Sciatic nerve (tissue), 2 donors: ENCODE measurements around the gene PRRC2B. TPM values are rescaled to one million over a fixed set of nuclear protein-coding genes. Genes with fewer than 3 reads are reported as not detected.

Source experiments
- ATAC-seq: fragments of 200-7000 bp; cut with Tn5 transposase; one replicate; pipeline ENCODE4 v1.9.1; 2020; ENCODE audit warnings: mild to moderate bottlenecking, moderate library complexity
- DNase-seq: peaks from one replicate; pipeline ENCODE4 v3.0.0-alpha.2; 2020; ENCODE audit warnings: low spot score
- intact Hi-C: fragments of 100-400 bp; cut with DNase I; formaldehyde crosslinking; loops from one replicate; pipeline ENCODE4 v1.14.2; 2022
- total RNA-seq: library from RNA; stranded (reverse); fragmentation: NEBNext Ultra II Directional; extraction: Animal tissue kit (Norgen Biotek cat#: 25700); gene quantifications from one replicate; pipeline ENCODE4 v1.2.1, GENCODE V29; 2021
- donor health status: DM: no; HTN: no; CAD: no.
- donor health status: DM: no; HTN: no; CAD: no.

PRRC2B gene
- total RNA-seq, 1 donor from 2014 or later: 252 TPM

DNA sequence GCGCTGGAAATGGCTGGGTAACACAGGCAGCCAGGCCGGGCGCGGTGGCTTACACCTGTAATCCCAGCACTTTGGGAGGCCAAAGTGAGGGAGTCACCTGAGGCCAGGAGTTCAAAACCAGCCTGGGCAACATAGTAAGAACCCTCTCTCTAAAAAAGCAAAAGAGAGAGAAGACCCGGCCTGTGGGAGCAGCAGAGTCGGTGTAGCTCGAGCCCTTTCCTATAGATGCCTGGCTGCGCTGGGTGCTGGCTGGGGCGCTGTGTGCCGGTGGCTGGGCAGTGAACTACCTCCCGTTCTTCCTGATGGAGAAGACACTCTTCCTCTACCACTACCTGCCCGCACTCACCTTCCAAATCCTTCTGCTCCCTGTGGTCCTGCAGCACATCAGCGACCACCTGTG lies 127.9 kb downstream of the PRRC2B start:
- intact Hi-C loops: no loop called here
- DNase-seq (no peak), ATAC-seq (no peak)

DNA sequence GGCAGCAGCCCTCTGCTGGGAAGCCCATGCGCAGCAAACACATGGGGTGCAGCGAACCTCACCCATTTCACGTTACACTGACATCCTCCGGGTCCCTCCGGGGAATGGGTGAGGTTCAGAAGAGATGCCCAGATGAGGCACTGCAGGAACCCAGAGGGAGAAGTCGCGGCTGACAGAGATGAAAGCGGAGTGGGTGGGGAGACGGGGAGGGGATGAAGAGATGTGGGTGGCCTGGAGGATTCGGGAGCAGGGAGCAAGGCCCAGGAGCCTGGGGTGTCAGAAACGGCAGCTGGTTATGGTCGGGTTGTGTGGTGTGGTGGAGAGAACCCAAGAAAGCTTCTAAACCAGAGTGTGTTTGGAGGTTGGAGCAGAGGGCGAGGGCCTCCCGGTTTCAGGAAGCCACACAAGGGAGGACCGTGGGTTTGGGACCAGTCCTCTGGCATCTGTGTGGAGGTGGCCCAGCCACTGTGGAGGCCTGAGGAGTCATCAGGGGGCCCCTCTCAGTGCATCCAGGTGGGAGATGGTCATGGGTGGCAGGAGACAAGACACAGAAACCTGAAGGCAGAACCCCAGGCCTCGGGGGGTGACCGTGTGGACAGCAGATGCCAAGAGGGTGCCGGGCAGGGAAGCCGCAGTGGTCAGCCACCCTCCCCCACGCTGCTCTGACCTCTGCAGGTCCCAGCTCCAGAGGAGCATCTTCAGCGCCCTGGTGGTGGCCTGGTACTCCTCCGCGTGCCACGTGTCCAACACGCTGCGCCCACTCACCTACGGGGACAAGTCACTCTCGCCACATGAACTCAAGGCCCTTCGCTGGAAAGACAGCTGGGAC lies 128.6 kb downstream of the PRRC2B start:
- no peak for DNase-seq
- ATAC-seq: no peak
- intact Hi-C loops: no loop called here

- ATAC-seq: no peak
- no peak for DNase-seq
- intact Hi-C loops: no loop called here
Observed at GRCh38 chr9:131523086-131523388, 129.2 kb downstream of the PRRC2B start.

DNA sequence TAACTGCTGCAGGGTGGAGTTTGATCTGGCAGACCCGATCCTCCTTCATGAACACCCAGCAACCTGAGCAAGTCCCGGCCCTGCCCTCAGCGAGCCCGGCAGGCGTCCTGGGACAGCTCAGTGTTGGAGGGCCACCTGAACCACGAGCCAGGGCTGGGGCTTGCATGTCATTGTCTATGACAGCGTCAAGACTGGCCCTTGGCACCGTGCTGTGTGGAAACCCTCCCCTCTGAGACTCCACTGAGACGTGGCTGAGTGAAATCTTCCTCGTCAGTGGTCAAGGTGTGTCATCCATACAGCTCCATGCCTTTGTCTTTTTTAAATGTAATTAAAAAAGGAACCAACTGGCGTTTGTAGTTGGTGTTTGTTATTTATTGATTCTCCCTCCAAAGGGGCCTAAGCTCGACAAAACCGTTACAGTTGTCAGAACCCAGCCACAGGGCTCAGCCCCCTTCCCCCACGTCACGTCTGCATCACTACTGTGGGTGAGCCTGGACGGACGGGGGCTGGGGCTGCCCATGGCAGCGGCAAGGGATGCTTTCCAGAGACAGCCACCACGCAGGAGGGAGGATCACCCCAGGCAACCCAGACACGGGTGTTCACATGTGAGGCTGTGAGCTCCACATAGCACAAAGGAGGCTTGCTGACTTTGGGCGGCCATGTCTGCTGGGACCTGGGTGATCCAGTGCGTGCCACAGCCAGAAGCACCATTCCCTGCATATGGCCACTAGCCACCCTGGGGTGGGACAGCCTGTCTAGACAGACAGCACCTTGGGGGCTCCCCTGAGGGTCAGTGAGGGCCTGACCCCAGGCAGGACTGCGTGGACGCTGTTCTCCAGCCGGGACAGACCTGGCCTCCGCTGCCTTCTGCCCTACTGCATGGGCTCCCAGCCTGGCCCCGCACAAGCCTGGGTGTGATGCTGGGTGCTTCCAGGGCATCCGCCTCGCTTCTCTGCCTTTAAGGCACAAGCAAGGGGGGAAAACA lies 129.9 kb downstream of the PRRC2B start:
- DNase-seq: no peak
- peak; percentile 13 for ATAC-seq
- intact Hi-C loops: no loop called here

DNA sequence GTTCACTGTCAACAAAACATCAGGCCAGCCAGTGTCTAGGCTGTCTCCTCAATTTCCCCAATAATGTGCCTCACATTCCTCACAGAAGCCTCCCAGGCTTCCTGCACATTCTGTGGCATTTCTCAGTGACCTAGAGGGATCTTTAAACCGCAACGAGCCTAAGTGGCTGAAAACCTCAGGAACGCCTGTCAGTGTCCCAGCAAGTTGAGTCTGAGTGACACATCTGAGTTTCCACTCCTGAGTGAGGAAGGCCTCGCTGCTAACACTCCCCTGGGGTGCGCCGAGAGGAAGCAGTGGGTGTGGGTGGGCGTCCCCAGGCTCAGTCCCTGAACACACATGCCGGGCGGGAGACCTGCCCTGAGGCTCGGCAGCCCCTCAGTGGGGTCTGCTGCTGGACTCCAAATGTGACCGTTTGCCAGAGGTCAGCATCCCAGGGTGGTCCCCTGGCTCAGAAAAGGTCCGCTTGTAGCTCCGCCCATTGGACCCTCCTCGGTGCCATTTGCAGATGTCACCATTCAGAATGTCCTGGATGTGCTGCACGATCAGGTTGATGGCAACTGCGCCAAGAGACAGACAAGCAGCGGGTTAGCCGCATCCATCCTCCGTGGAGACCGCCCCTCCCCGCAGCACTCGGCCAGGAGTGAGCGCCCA lies 130.9 kb downstream of the PRRC2B start:
- DNase-seq (no peak), ATAC-seq (no peak)
- intact Hi-C loops: no loop called here

DNA sequence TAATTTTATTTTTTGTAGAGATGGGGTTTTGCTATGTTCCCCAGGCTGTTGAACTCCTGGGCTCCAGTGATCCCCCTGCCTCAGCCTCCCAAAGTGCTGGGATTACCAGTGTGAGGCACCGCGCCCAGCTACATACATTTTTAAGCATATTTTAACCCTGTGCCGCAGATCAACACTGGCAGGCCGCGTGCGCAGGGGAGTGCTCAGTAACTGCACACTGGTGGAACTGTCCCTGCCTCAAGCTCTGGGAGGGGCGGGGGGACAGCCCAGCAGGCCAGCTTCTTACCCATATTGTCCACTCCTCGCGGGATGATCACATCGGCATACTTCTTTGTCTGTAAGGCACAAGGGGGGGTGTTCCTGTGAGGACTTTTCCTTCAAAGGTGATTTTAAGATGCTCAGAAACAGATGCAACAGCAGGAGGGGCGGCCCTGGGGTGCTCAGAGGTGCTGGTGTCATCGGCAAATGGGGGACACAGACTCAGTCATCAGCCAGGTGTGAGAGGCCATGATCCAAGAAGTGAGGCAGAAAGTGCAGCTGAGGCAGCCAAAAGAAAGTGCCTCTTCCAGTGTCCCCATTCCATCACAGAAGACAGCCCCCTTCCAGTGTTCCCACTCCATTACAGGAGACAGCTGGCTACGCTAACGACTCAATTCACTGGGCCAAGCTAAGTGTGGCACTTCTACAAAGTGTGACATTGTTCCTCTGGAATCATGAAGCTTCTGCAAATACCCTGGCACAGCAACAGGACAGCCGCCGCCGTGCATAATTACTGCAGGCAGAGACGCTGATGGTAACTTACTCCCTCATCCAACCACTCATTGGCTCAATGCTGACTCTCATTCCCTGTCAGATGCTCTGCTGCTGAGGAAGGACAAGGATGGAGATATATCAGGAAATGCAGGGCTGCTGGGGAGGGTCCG lies 132.0 kb downstream of the PRRC2B start:
- DNase-seq (no peak), ATAC-seq (no peak)
- intact Hi-C loops: no loop called here

DNA sequence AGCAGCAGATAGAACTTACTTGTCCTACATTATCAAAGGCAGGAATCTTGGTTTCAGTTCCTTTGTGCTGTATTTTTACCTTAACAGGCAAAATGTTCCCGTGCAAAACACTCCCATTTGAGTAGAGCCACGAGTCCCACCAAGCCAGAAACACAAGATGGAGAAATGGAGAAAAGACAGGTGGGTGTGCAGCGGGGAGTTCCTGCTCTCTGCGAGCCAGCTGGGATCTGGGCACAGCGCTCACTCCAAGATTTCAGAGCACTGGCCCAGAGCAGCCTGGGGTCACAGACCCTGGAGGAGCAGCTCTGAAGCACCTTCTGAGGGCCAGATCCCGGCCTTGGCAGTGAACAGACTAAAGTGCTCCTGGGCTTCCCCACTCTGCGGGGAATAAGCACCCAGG lies 134.3 kb downstream of the PRRC2B start:
- ATAC-seq: no peak
- intact Hi-C loops: no loop called here
- no peak for DNase-seq

DNA sequence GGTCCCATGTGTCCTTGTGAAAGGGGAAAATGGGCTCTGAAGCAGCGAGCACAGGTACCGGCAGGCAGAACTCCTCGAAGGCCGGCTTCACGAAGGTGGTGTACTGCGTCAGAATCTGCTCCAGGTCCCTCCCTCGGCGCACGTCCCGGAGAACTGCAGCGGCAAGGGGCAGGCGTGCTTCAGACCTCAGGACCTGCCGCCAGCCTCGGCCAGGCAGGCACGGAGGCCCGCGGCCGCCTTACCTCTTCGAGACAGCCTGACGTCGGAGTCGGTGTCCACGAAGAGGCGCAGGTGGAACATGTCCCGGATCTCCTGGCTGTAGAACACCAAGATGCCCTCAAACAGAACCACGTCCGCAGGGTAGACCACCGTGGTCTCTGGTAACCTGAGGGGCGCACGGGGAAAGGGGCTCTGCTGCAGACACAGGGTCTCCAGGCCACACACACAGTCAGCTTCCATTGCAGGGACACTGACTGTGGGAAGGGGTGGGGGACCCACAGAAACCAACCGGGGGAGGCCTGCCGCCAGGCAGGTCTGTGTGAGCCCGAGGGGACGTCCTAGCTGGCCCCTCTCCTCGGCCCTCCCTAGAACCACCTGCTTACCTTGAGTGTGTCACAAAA lies 135.1 kb downstream of the PRRC2B start:
- no peak for ATAC-seq
- DNase-seq: no peak
- intact Hi-C loops: no loop called here

- DNase-seq: no peak
- ATAC-seq: no peak
- intact Hi-C loops: no loop called here
Observed at GRCh38 chr9:131529597-131530545, 136.0 kb downstream of the PRRC2B start.

- intact Hi-C loops: no loop called here
- DNase-seq (peak; percentile 65), ATAC-seq (peak; percentile 7)
Observed at GRCh38 chr9:131530546-131530919, 136.6 kb downstream of the PRRC2B start.

GRCh38 chr9:131530920-131531832 lies 137.3 kb downstream of the PRRC2B start, which contains the start of gene UCK1:
UCK1 (minus strand) TSS chr9:131531263; CDS start chr9:131531174, 89 bp downstream.
- ATAC-seq (peak; percentile 97), DNase-seq (peak; percentile 88)

DNA sequence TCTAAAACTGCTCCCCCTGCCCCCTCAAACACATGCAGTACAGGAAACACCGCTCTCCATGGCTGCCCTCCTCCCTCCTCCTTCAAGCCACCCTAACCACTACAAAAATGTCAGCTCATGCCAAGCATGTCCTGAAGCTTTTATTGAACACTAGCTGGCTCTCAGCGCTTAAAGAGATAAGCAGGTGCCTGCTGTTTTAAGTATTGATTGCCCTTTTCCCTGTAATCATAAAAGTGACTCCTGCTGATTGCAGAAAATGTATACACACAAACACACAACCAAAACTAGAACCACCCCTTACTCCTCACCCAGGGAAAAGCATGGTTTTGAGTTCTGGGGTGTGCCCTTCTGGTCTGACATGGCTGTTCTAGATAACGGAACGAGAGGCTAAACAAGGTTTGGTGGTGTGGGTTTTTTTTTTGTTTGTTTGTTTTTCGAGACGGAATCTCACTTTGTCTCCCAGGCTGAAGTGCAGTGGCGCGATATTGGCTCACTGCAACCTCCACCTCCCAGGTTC lies 140.9 kb downstream of the PRRC2B start:
- ATAC-seq (no peak), DNase-seq (no peak)
- intact Hi-C loops: no loop called here

More at GRCh38 chr9:131530920-131531832, 137.3 kb downstream of the PRRC2B start, which contains the start of gene UCK1:
- intact Hi-C loops: no loop called here

DNA sequence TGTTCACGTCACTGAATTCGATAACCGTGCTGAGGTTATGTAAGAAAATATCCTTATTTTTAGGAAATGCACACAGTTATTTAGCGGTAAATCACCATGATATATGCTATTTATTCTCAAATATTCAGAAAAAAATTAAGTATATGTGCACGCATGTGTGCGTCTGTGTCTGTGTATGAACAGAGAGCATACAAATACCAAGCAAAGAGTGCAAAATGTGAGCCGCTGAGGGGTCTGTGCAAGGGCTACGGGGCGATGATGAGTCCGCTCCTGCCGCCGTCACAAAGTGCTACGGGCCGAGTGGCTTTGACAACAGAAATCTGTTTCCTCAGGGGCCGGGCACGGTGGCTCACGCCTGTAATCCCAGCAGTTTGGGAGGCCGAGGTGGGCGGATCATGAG lies 144.1 kb downstream of the PRRC2B start:
- DNase-seq (no peak), ATAC-seq (no peak)
- intact Hi-C loops: no loop called here

DNA sequence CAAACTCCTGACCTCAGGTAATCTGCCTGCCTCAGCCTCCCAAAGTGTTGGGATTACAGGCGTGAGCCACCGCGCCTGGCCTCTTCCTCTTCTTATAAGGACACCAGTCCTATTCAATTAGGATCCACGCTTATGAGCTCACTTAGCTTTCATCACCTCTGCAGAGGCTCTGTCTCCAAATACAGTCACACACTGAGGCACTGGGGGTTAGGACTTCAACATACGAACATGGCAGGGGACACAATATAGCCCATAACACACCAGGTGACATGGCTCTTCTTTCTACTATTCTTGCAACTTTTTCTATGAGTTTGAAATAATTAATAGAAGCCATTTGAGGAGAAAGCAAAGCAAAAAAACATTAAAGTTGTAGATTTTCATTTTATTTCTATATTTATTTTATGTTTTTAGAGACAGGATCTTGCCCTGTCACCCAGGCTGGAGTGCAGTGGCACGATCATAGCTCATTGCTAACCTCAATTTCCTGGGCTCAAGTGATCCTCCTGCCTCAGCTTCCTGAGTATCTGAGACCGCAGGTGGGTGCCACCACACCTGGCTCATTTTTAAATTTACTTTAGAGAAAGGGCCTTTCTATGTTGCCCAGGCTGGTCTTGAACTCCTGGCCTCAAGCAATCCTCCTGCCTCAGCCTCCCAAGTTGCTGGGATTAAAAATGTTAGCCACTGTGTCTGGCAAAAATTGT lies 145.5 kb downstream of the PRRC2B start:
- no peak for DNase-seq
- ATAC-seq: no peak
- intact Hi-C loops: no loop called here

DNA sequence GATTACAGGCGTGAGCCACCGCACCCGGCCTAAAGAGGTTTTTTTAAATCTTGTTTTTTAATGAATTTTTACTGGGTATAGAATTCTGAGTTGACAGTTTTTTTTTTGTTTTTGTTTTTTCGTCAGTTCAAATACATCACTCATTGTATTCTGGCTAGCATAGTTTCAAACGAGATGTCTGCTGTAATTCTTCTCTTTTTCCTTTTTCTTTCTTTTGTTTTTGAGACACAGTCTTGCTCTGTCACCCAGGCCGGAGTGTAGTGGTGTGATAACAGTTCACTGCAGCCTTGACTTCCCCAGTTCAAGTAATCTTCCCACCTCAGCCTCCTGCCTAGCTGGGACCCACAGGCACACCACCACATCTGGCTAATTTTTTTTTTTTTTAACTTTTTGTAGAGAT lies 149.3 kb downstream of the PRRC2B start:
- no peak for DNase-seq
- no peak for ATAC-seq
- intact Hi-C loops: no loop called here
